ENCODE data around the gene TNFSF8.

The TNFSF8 gene

DNA sequence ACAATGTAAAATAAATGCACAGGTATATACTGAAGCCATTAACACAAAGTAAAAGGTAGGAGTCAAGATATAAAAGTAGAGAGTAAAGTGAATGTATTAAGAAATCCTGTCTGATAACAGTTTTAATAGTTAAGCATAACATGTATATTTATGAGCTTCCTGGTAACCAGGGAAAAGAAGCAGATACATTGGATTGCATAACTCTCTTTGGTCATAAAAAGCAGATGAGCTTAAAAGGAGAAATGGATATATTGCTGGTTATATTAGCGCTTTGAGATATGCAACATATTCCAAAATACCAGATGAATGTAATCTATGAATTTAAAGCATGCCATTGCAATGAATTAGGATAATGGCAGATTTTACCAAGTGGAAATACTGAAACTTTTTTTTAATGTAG lies 6.2 kb upstream of the TNFSF8 start:
- no peak for DNase-seq

DNA sequence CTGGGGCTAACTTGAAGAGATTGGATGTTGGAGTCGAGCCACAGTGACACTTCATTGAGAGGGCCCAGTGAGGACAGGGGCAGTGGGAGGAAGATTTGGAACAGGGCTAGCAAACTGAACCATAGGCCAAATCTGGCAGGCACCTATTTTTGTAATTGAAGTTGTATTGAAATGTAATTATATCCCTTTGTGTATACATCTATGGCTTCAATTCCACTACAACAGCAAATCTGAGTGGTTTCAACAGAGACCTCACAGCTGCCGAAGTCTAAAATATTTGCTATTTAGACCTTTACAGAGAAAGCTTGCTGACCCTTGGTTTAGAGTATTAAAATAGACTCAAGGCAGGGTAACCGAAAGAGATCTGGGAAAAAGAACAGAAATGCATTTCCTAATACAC lies 4.7 kb upstream of the TNFSF8 start:
- DNase-seq, result no peak

DNA sequence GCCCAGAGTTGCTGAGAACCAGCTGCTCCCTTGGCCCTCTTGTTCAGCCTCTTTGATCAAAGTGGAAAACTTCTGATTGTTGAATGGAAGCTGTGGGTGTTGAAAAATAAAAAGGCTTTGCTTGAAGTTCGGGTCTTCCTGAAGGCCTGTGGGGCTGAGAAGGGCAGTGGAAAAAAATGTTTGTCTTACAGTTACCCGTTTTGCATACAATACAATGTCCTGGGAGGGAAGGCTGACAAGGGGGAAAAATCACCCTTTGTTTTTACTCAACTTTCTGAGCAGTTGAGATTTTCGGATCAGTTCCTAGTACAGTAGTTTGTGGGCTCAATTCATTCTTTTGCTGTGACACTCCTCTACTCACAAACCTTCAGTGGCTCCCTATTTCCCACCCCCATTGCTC lies 2.1 kb upstream of the TNFSF8 start:
- no peak for DNase-seq

DNA sequence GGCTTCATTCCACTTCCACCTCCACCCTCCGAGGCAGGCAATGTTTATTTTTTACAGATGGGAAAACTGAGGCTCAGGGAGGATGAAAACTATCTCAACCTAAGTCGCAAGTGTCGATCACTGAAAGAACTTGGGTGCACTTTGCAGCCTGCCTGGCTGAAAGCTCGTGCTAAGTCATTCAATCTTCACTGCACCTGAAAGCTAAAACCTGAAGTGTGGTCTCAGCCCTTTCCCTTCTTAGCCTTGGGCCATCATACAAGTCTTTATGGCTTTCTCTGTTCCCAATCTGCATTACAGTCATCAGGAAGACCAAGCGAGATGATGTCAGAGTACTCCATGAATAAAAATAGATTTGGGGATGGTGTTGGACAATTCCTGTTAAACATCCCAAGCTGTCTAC lies 1.0 kb upstream of the TNFSF8 start:
- DNase-seq, result no peak

DNA sequence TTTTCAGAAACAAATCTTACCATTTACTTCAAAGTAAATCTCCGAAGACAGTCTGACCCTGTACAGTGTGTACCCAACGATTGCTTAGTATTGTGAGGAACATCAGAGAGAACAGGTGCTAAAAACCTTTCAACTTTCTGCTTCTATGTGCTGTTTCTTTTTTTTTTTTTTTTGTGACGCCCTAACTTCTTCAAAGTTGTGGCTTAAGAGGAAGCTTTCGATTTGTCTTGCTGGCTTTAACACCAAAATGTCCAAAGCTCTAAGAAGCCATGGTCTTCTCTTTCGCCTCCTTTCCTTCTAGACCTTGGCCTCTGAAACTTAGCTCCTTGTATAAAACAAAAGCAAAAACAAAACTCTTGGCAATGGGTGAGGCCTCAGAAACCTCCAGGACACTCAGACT lies 1.2 kb downstream of the TNFSF8 start:
- no peak for DNase-seq

DNA sequence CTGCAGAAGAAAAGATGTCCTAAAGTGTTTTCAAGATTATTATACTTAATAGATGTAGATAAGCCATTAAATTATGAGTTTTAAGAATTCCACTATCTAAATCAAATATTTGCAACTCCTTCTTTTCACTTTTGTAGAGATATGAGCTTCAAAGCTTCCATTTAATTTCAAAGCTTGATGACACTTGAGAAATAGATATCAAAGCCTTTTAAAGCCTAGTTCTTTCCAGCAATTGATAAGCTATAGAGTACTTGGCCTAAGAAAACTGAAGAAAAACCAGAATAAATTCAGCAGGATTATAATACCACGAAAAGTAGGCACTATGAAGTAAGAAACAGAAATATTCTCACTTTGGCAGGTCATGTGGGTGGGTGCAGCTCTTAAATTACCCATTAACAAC lies 1.7 kb downstream of the TNFSF8 start:
- DNase-seq, result no peak

DNA sequence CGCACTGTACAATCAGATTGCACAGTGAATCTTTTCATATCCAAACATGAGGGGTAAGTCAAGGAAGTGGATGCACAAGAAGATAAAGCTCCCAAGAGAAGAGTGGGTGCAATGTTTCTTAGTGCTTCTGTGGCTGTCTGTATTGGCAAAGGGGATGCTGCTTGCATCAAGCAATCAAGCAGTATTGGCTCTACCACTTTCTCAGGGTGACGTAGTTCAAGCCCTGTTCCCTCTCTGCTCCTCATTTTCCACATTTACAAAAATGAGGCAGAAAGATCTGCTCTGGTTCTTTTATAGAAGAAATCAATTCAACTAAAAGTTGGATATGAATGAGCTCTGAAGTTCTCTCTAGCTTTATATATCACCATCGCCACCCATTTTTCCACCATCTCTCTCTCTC lies 2.3 kb downstream of the TNFSF8 start:
- no peak for DNase-seq

DNA sequence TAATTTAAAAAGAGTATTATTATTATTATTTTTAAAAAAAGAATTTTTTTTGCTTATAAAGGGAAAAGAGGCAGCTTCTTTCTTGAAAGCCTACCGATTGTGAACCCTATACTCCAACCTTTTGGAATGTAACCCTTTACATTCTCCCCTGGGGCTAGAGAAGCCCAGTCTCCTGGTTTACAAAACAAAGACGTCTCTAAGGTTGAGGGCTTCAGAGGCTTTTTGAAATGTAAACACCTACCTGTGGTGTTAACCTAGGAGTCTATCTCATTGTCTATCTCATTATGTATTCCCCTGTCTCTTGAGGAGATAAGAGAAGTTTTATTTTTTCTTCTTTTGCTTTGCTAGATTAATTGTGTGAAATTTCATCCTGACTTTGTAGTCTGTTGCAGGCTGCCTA lies 4.7 kb downstream of the TNFSF8 start:
- no peak for DNase-seq

DNA sequence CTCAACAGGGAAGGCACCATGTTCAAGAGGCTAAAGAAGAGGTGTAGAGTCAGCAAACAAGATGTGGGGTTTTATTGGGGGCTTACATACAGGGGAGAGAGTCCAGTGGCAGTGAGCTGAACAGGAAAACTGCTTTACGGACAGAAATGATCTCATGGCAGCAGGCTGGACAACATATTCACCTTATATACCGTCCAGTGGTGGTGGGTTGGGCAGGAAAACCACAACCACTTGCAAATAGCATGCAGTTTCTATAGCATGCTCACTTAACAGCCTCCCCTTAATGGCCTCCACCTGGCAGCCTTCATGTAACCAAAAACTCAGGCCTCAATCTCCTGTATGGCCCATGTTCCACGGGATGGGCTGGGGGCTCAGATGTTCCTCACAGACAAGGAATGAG lies 5.4 kb downstream of the TNFSF8 start:
- DNase-seq, result no peak

DNA sequence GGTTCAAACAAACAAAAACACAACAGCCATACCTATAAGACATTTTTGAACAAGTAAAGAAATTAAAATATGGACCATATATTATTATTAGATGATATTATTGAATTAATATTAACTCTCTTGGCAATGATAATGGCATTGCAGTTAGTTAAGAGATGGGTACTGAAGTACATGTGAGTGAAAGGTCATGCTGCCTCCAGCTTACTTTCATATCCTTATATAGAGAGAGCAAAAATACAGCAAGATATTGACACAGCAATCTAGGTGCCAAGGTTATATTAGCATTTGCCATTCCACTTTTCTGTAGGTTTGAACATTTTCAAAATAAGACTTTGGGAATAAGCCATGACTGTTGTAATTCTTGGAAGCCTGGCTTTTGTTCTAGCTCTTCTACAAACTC lies 6.1 kb downstream of the TNFSF8 start:
- DNase-seq, result no peak

DNA sequence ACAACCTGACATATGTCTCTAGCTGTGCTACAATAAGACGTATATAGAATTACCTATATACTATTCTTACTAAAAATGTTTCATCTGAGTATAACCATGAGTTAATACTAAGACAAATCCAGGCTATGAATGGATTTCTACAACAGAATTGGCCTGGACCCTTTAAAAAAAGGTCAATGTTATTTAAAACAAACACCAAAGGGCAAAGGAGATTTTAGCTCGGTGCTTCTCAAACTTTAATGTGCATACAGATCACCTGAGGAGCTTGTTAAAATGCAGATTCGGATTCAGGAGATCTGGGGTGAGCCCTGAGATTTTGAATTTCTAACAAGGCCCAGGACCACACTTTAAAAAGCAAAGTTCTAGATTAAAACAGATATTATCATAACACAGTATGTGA lies 6.5 kb downstream of the TNFSF8 start:
- no peak for DNase-seq

DNA sequence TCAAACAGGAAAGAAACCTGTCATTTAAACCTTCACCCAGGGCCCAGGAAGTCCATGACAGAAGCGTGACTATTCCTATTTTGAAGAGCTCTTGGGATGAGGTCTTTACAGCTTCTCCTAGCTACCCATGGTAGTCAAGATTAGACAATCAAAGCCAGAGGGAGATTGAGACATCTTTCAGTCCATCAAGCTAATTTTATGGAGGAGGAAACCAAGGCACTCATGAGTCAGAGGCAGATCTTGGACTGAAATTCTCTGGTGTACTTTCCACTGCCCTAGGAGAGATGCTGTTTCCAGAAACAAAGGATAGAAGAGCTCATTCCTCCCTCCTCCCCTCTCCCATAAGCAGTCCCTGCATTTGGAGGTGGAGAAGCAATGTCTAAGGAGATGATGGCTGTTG lies 9.2 kb downstream of the TNFSF8 start:
- no peak for DNase-seq

DNA sequence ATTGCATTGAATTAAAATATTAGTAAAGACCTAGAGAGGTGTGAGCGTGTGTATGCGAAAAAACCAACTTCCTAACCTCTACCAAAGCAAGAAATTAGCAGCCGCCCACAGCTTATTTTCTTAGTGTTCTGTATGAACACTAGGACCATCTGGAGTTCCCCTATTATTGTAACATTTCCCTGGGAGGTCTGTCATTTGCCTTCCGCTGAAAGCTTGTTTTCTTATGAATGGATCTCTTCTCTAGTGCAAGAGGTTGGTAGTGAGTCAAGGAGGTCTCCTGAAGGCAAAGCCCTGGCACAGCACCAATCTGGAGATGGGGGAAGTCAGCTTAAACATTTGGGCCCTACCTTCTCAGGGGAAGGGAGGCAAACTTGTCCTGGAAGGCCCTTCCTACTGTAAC lies 10.8 kb downstream of the TNFSF8 start:
- no peak for DNase-seq

DNA sequence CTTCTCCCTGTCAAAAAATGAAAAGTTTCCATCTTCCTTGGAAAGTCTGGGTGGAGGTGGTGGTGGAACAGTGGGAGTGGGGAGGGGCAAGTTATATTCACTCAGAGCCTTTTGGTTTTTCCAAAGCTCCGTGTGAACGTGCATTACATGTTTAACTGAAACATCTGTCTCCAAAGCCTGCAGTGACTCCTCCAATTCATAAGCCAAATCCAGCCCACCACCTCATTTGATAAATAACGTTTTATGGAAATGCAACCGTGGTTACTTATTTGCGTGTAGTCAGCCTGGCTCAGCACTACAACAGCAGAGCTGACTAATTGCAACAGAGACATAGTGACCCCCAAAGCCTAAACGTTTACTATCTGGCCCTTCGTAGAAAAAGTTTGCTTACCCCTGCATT lies 13.9 kb downstream of the TNFSF8 start:
- DNase-seq, result no peak

DNA sequence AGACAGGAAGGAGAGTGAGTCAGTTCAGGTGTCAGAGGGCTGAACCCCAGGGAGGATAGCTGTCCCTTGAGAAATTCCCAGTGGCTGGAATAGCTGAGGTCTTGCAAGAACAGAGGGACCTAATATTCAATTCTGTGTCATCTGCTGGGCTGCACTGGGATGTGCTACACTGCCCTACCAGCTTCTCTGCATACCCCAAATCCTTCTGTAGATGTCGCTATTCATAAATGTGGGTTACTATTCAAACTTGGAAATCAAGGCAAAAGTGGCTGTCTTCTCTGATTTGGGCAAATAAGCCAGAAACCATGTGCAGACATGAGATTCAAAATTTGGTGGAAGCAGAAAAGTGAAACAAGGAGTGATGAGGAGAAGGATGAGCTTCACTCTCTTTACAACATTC lies 16.3 kb downstream of the TNFSF8 start:
- no peak for DNase-seq

DNA sequence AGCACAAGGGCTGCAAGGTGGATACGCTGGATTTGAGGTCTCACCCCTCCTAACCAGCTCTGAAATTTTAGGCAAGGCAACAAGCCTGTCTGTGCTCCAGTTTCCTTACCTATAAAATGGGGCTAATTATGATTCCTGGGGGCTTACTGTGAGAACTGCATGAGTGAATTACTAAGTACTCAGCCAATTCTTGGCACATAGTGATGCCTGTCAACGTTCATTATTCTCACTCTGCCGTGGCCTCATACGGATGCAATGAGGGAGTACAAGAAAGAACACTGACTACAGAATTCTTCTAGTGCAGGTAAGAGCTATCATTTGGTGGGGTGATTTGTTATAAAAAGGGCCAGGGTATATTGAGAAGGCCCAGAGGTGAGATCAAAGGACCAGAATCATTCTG lies 16.7 kb downstream of the TNFSF8 start:
- DNase-seq, result no peak

DNA sequence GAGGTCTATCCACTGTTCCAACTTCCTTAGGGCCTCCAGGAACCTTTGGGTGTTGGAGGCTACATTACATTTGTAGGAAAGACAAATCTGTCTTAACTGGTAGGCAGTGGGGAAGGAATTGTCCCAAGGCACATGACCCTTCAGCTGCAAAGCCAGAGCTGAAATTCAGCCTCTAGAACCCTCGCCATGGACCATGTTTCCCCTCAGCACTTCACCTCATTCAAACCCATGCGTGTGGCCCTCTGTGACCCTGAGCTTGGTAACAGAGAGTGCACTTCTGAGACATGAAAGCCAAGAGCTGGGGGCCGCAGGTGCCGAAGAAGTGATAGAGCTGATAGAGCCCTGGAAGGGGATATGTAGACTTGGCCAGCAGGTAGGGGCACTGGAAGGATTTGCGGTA lies 17.2 kb downstream of the TNFSF8 start:
- DNase-seq, result no peak

DNA sequence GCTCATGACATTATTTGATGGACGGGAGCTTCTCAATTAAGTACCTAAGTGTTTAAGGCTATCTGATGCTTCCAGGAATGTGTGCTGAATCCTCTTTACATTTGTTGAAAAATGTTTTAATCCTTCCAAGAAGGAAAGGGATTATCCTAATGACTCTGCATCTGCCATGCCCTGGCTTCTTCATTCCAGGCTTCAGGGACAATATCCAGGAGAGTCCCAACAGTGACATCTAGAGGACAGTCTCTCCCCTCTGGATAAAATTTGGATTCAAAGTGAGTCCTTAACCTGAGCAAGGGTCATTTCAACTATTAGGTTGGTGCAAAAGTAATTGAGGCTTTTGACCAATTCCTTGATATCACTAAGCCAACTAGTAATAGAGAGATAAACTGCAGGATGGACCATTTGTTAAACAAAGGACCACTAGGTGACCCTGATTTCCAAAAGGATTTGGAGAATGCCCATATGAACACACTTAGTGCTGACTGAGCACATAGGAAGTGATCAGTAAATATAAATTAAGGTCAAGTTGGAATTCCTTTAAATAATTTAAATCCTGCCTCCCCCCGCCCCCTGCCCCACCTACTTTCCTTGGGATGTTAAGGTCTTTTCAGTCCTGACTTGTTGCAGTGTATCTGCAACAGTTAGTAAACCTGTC lies 19.1 kb downstream of the TNFSF8 start:
- peak in 4 of 56 donors; percentile 9 to 26 (median 16) for DNase-seq

DNA sequence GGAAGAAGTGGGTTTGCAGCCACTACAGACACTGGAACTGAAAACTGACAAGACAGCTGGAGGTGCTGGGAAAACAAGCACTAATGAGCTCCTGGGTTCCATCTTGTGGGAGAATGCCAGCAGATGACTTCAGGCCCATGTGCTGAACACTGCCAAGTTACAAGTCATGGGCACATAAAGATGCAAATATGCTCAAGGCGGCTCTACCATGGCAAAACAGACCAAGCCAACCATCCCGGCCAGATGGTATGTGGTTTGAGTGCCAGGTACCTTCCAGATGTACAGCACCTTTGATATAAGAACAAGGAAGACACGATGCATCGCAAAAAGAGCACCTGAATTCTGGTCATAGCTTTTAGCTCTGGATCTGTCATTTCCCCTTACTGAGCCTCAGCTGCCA lies 19.9 kb downstream of the TNFSF8 start:
- DNase-seq, result peak in 1 of 56 donors; percentile 3

DNA sequence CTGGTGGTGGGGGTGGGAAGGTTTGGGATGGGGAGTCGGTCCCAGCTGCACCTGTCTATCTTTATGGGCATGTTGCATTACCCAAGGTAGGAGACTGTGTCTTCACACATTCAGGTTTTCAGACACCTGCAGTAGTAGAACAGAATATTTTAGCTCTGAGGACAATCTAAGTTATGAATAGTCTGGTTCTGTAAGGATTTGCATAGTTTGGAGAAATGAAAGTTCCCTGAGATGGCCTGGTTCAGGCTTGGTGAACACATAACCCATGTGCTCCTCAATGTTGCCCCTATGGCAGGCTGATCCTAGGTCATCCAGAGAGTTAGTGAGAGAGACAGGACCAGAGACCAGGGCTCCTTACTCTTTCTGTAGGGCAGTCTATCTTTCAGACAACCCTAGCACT lies 20.7 kb downstream of the TNFSF8 start:
- DNase-seq, result no peak

DNA sequence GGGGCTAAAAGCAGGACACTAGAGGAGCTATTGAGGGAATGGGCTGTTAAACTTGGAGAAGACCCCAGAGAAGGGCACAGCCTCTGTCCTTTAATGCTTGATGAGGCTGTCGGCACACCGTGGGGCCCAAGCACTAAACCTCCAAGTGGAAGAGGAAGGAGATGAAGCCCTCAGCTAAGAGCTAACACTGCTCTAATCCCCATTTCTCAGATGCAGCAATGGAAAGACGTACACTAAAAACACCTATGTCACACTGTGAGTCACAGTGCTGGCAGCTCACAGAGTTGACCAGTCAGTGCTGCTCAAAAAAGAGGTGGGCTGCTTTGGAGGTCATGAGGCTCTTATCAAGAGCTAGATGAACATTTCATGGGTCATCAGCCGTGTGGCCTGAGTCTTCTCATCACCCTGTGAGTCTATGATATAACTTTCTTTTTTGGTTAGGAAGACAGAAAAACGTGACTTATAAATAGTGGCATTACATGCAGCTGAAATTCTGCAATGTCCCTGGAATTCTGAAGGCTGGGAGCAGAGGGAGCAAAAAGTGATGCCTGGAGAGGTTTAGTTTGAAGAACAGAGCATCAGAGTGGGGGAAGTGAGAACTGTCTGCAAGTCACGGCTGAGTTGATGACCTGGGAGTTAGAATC lies 21.5 kb downstream of the TNFSF8 start:
- DNase-seq, result no peak

DNA sequence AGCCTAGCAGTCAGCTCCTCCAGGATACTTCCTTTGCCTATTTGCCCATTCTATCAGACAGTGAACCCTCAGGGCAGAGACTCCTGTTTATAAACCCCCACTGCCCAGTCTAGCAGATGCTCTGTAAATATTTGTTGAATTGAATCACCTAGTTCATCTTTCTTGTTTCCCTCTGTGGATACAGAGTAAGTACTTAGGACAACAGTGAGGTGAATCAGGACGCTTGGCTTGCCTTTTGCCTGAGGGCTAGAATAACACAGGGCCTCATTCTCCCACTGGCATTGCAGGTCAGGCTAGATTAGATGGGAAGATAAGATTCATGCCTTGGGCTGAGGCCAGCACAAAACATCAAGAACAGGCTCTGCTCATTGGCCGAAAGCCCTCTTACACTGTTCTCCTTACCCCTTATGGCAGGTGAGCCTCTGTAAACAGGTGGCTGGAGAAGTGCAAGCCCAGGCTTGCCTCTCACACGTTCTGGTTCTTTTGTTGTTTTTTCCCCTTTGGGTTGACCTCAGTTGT lies 22.2 kb downstream of the TNFSF8 start:
- no peak for DNase-seq

DNA sequence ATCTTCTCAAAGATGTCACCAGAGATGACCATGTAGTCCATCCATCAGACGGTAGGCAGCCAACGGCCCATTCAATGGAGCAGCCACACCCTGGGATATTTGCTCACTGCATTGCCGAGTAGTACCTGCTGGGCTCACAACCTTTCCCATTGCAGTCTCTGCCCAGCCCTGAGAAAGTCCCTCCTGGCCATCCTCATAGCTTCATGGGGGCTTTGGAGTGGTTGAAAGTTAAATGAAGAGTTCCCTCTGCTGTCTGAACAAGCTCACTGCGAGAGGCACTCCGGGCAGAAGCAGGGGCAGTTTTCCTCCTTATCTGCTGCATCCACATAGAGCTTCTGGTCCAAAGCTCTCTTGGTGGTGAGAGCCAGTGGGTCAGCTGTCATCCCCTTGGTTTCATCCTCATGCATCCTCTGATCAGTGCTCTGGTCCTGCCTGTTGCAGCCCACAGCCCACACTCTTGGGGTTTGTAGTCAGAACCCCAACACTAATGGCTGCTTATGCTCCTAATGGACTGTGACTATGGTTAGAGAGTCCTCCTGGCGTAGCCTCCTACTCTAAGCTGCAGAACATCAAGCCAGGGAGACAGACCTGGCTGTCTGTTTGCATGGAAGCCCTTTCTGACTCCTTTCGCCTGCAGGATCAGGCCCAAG lies 23.3 kb downstream of the TNFSF8 start:
- DNase-seq, result peak in 10 of 56 donors; percentile 2 to 31 (median 8)
